Endothelial cell of umbilical vein (primary cell): Measurements from ENCODE around the gene ZBP1. TPM values are rescaled to one million over a fixed set of nuclear protein-coding genes. Genes with fewer than 3 reads are reported as not detected.

ENCODE experiments used
- BruUV-seq: library from RNA; stranded (reverse); fragments of 400-500 nt; replicated peaks from 2 replicates; lab custom pipeline; 2021; lab: Mats Ljungman, UMichigan
- CTCF ChIA-PET: fragments of 300-600, 350-600 bp; sonication (Branson Sonifier 250); formaldehyde crosslinking; loops from one replicate; lab custom pipeline; 2021; ENCODE audit warnings: antibody characterized with exemption, inconsistent platforms; lab: Charles Lee
- POLR2A ChIA-PET: fragments of 300-600, 350-600 bp; sonication (Branson Sonifier 250); formaldehyde crosslinking; loops from one replicate; lab custom pipeline; 2021; ENCODE audit warnings: antibody characterized with exemption, inconsistent platforms; lab: Charles Lee
- DNase-seq: peaks from one replicate; pipeline ENCODE4 v3.0.0-alpha.2; 2011; ENCODE audit warnings: low read depth, low spot score
- FAIRE-seq: peaks from 2 replicates; lab custom pipeline; 2011; peaks lifted over from hg19 to GRCh38; lab: Jason Lieb, UNC
- H2AFZ ChIP-seq: 2 replicates; pipeline ENCODE4 v1.6.0; 2012; ENCODE audit warnings: low read depth, low read length, control low read depth, inconsistent platforms
- H3K27ac ChIP-seq: 2 replicates; pipeline ENCODE4 v1.5.1; 2011; ENCODE audit warnings: low read depth, mild to moderate bottlenecking, control low read depth, low read length, moderate library complexity; ENCODE audit not compliant: insufficient read depth
- H3K27me3 ChIP-seq, 2 experiments: 2 replicates each; pipeline versions ENCODE4 v1.6.0 to v1.6.1; 2011; ENCODE audit warnings: low read length in 2 of 2, mixed read lengths in 1 of 2; ENCODE audit not compliant: control insufficient read depth in 2 of 2, insufficient read depth in 2 of 2
- H3K36me3 ChIP-seq, 2 experiments: 2 replicates in 1 of 2; 3 replicates in 1 of 2; pipeline ENCODE4 v1.5.1; 2011; ENCODE audit warnings: low read length in 2 of 2, mild to moderate bottlenecking in 1 of 2, moderate library complexity in 1 of 2; ENCODE audit not compliant: control insufficient read depth in 2 of 2, insufficient read depth in 2 of 2; ENCODE audit errors: extremely low read depth in 1 of 2
- H3K4me1 ChIP-seq: 3 replicates; pipeline ENCODE4 v1.5.1; 2011; ENCODE audit warnings: mild to moderate bottlenecking, low read length; ENCODE audit not compliant: control insufficient read depth, insufficient read depth; ENCODE audit errors: extremely low read depth
- H3K4me2 ChIP-seq: 2 replicates; pipeline ENCODE4 v1.6.1; 2011; ENCODE audit warnings: low read length, control low read depth, mixed read lengths; ENCODE audit not compliant: insufficient read depth
- H3K4me3 ChIP-seq, 3 experiments: fragments of 200-600 bp in 1 of 3; sonication (generic), shearing (Covaris generic) in 1 of 3; replicated peaks in 1 of 3; 2 replicates each; pipeline ENCODE4 v1.5.1; 2011 to 2016; ENCODE audit warnings: control low read depth in 3 of 3, low read length in 3 of 3, mild to moderate bottlenecking in 2 of 3, inconsistent platforms in 1 of 3, low read depth in 1 of 3, moderate library complexity in 1 of 3; ENCODE audit not compliant: insufficient read depth in 1 of 3
- H3K79me2 ChIP-seq: 2 replicates; pipeline ENCODE4 v1.6.0; 2012; ENCODE audit warnings: low read length, inconsistent platforms; ENCODE audit not compliant: control insufficient read depth, insufficient read depth
- H3K9ac ChIP-seq: replicated peaks from 2 replicates; pipeline ENCODE3; 2011; ENCODE audit warnings: low read length, control low read depth; ENCODE audit not compliant: insufficient read depth; ENCODE audit errors: extremely low read depth
- H3K9me1 ChIP-seq: replicated peaks from 3 replicates; pipeline ENCODE4 v1.6.0; 2011; ENCODE audit warnings: mild to moderate bottlenecking, low read length; ENCODE audit not compliant: control insufficient read depth, insufficient read depth; ENCODE audit errors: extremely low read depth
- H3K9me3 ChIP-seq: replicated peaks from 2 replicates; pipeline ENCODE4 v1.5.1; 2012; ENCODE audit warnings: low read length, inconsistent platforms; ENCODE audit not compliant: control insufficient read depth, insufficient read depth
- H4K20me1 ChIP-seq: replicated peaks from 2 replicates; pipeline ENCODE3; 2011; ENCODE audit warnings: mild to moderate bottlenecking, low read length; ENCODE audit not compliant: control insufficient read depth, insufficient read depth; ENCODE audit errors: extremely low read depth
- CTCF ChIP-seq, 2 donors: IDR thresholded peaks; 1 replicate in 1 of 2; 2 replicates in 1 of 2; pipeline ENCODE4 v1.5.1; 2011; ENCODE audit warnings: low read length in 2 of 2, mild to moderate bottlenecking in 2 of 2, moderate library complexity in 2 of 2, control low read depth in 1 of 2, inconsistent platforms in 1 of 2, low read depth in 1 of 2; ENCODE audit not compliant: insufficient read depth in 1 of 2; ENCODE audit errors: extremely low read depth in 1 of 2
- EZH2 ChIP-seq: IDR thresholded peaks from 2 replicates; pipeline ENCODE4 v1.6.1; 2012; ENCODE audit warnings: borderline replicate concordance, low read depth, mild to moderate bottlenecking, moderate library complexity, low read length, inconsistent platforms; ENCODE audit not compliant: severe bottlenecking
- FOS ChIP-seq: IDR thresholded peaks from 2 replicates; pipeline ENCODE4 v1.6.1; 2011; ENCODE audit warnings: mild to moderate bottlenecking, low read length, moderate library complexity, borderline replicate concordance; ENCODE audit not compliant: insufficient read depth
- GATA2 ChIP-seq: IDR thresholded peaks from 2 replicates; pipeline ENCODE4 v1.7.0; 2011; ENCODE audit warnings: low read depth, mild to moderate bottlenecking, moderate library complexity, mixed read lengths, low read length; ENCODE audit not compliant: insufficient read length, insufficient read depth
- JUN ChIP-seq: IDR thresholded peaks from 2 replicates; pipeline ENCODE4 v1.6.1; 2011; ENCODE audit warnings: borderline replicate concordance, low read depth; ENCODE audit not compliant: insufficient read length, insufficient read depth
- MYC ChIP-seq: IDR thresholded peaks from one replicate; pipeline ENCODE4 v1.6.1; 2011; ENCODE audit warnings: mild to moderate bottlenecking, low read depth, low read length
- POLR2A ChIP-seq: IDR thresholded peaks from 2 replicates; pipeline ENCODE4 v1.6.1; 2012; ENCODE audit warnings: low read depth, mild to moderate bottlenecking, control low read depth, low read length
- POLR2AphosphoS5 ChIP-seq: IDR thresholded peaks from 2 replicates; pipeline ENCODE4 v1.6.1; 2012; ENCODE audit warnings: low read depth, mild to moderate bottlenecking, control low read depth, low read length, moderate library complexity; ENCODE audit not compliant: insufficient read depth
- dilution Hi-C: fragments of 300-500 bp; cut with MboI; formaldehyde crosslinking; loops from one replicate; pipeline ENCODE4 v1.15.0; 2019; ENCODE audit warnings: low sequenced_read_pairs; ENCODE audit not compliant: extremely low pct_ligation_motif_present
- intact Hi-C: fragments of 100-400 bp; cut with micrococcal nuclease; formaldehyde crosslinking; loops from one replicate; pipeline ENCODE4 v1.10.0; 2022
- polyA plus RNA-seq, 4 experiments: library from polyadenylated mRNA; depleted of rRNA in 3 of 4; stranded (reverse) in 3 of 4; unstranded in 1 of 4; fragments of >200 nt; gene quantifications; 2 replicates each; pipeline versions ENCODE4 v1.2.1 to v1.2.3, GENCODE V29; 2011 to 2012; ENCODE audit warnings: missing spikeins in 1 of 4
- total RNA-seq: library from RNA; stranded (reverse); gene quantifications from 2 replicates; pipeline ENCODE4 v1.2.3, GENCODE V29; 2021
- TF ChIP-seq, protein P1 (sequence below): IDR thresholded peaks from 2 replicates; pipeline ENCODE4 v1.6.1; 2011; ENCODE audit not compliant: insufficient read depth, insufficient read length

The ZBP1 gene
- total and polyA plus RNA-seq, 2 donors (not counting 3 experiments of a cell fraction or from before 2014, with no cell fraction given), result not detected

GRCh38 chr20:57656821-57657534 lies 36.8 kb upstream of the ZBP1 start:
- Histone ChIP-seq H3K4me2 (no peak overlapping the region), H3K9me3 (no peaks in the 10 kb centered on the region), H3K79me2 (peaks cover 8% of the 10 kb centered on the region), H3K9ac (no peak overlapping the region), H3K36me3 (peaks cover 2 to 21% of the 10 kb centered on the region in 2 experiments), H2AFZ (no peak overlapping the region), H3K4me3 (no peak overlapping the region), H3K9me1 (no peaks in the 10 kb centered on the region), H3K4me1 (no peaks in the 10 kb centered on the region), H3K27ac (no peak overlapping the region), H3K27me3 (no peaks in the 10 kb centered on the region), H4K20me1 (no peaks in the 10 kb centered on the region)
- CTCF ChIA-PET, result interaction anchor here (4.5 kb wide), 1 partner anchor 430 kb away, joined by 89 read pairs; no protein-coding TSS in a partner anchor
- no peak for TF ChIP-seq POLR2AphosphoS5
- TF ChIP-seq EZH2, result no peak
- TF ChIP-seq, protein P1, sequence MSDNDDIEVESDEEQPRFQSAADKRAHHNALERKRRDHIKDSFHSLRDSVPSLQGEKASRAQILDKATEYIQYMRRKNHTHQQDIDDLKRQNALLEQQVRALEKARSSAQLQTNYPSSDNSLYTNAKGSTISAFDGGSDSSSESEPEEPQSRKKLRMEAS, result no peak
- TF ChIP-seq JUN, result no peak
- TF ChIP-seq FOS, result no peak
- no peak for TF ChIP-seq POLR2A
- no peak for TF ChIP-seq GATA2
- TF ChIP-seq CTCF (IDR thresholded peaks at IDR 0.05; ENCODE audit: extremely low read depth in 1 of 2, insufficient read depth in 1 of 2, low read depth in 1 of 2, low read length in 2 of 2), result no peak
- no peak for TF ChIP-seq MYC
- no peak for FAIRE-seq
- dilution Hi-C loops (no loop called here), intact Hi-C loops (loop anchor here (10.0 kb wide), 1 partner anchor 208 kb away; no protein-coding TSS in a partner anchor)
- no peak for DNase-seq
- no TSS peak for BruUV-seq
- POLR2A ChIA-PET, result no interaction called here
